ENCODE results near the gene ITGAL. TPM values are rescaled to one million over a fixed set of nuclear protein-coding genes. Genes with fewer than 3 reads are reported as not detected.

ITGAL gene
- total and polyA plus RNA-seq, 2 experiments from 2014 or later, result 0.95 to 3.4 TPM

DNA sequence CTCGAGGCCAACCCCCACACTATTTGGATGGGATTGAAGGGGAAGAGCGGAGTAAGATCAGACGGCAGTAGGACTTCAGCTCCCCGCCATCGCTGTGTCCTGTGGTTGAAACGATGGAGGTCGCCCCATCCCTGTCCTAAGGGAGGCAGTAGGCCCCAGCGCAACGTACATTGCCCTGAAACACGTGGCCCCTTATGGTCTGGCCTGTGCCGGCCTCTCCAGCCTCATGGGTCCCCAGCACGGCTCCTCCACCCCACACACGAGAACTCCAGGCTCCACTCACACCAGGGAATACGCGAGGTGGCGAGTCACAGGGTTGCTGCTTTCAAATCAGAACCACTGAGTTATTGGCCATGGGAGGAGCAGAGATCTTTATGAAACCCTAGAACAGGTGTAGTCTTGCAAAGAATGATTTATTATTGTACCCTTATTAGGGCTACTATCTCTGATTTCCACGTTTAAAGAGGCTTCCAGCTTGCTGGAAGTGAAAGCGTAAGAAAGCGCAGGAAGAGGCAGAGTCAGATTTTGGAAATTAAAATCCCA, 42.0 kb upstream of the ITGAL start:
- Histone ChIP-seq H3K79me2 (peaks cover 13% of the 10 kb centered on the region), H3K9me3 (ENCODE audit: low read depth) (no peaks in the 10 kb centered on the region), H3K4me1 (ENCODE audit: insufficient read depth) (peaks cover 3% of the 10 kb centered on the region), H3K4me2 (peak overlapping the region; percentile 53), H3K27me3 (no peaks in the 10 kb centered on the region), H3K27ac (peak overlapping the region; percentile 45), H3K36me3 (replicated peaks; ENCODE audit: insufficient read depth, low read depth) (no peaks in the 10 kb centered on the region), H2AFZ (peak overlapping the region; percentile 34), H4K20me1 (ENCODE audit: insufficient read depth, poor library complexity, severe bottlenecking) (no peaks in the 10 kb centered on the region), H3K4me3 (no peak overlapping the region), H3K9me2 (replicated peaks; ENCODE audit: insufficient read depth) (no peaks in the 10 kb centered on the region)
- TF ChIP-seq, protein P1, sequence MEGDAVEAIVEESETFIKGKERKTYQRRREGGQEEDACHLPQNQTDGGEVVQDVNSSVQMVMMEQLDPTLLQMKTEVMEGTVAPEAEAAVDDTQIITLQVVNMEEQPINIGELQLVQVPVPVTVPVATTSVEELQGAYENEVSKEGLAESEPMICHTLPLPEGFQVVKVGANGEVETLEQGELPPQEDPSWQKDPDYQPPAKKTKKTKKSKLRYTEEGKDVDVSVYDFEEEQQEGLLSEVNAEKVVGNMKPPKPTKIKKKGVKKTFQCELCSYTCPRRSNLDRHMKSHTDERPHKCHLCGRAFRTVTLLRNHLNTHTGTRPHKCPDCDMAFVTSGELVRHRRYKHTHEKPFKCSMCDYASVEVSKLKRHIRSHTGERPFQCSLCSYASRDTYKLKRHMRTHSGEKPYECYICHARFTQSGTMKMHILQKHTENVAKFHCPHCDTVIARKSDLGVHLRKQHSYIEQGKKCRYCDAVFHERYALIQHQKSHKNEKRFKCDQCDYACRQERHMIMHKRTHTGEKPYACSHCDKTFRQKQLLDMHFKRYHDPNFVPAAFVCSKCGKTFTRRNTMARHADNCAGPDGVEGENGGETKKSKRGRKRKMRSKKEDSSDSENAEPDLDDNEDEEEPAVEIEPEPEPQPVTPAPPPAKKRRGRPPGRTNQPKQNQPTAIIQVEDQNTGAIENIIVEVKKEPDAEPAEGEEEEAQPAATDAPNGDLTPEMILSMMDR (IDR thresholded peaks at IDR 0.05; ENCODE audit: poor library complexity), result no peak
- TF ChIP-seq EZH2 (IDR thresholded peaks at IDR 0.05; ENCODE audit: borderline replicate concordance), result no peak
- TF ChIP-seq EZH2phosphoT487 (IDR thresholded peaks at IDR 0.05; ENCODE audit: low read depth, severe bottlenecking, unreplicated experiment), result no peak
- DNase-seq (ENCODE audit: low spot score), result no peak
- WGBS (ENCODE audit: low lambda C conversion rate, missing lambda C conversion rate), result 53% methylated on average over 19 of the region's 19 CpGs

- no peak for DNase-seq (ENCODE audit: low spot score)
- WGBS (ENCODE audit: low lambda C conversion rate, missing lambda C conversion rate), result 76% methylated on average over 4 of the region's 4 CpGs
- Histone ChIP-seq H3K36me3 (replicated peaks; ENCODE audit: insufficient read depth, low read depth) (no peaks in the 10 kb centered on the region), H3K27ac (no peak overlapping the region), H3K4me3 (no peak overlapping the region), H3K27me3 (no peaks in the 10 kb centered on the region), H3K4me2 (no peak overlapping the region), H3K9me3 (ENCODE audit: low read depth) (no peaks in the 10 kb centered on the region), H4K20me1 (ENCODE audit: insufficient read depth, poor library complexity, severe bottlenecking) (no peaks in the 10 kb centered on the region), H3K4me1 (ENCODE audit: insufficient read depth) (peaks cover 3% of the 10 kb centered on the region), H3K79me2 (no peaks in the 10 kb centered on the region), H2AFZ (no peak overlapping the region), H3K9me2 (replicated peaks; ENCODE audit: insufficient read depth) (no peaks in the 10 kb centered on the region)
- TF ChIP-seq EZH2phosphoT487 (IDR thresholded peaks at IDR 0.05; ENCODE audit: low read depth, severe bottlenecking, unreplicated experiment), result no peak
- TF ChIP-seq, protein P1 (IDR thresholded peaks at IDR 0.05; ENCODE audit: poor library complexity), result no peak
- TF ChIP-seq EZH2 (IDR thresholded peaks at IDR 0.05; ENCODE audit: borderline replicate concordance), result no peak
These were observed 37.7 kb upstream of the ITGAL start for GRCh38 chr16:30434852-30435251.

GRCh38 chr16:30437511-30438046, 35.0 kb upstream of the ITGAL start:
- H3K4me3 ChIP-seq, result no peak overlapping the region
- H3K9me3 ChIP-seq (ENCODE audit: low read depth), result no peaks in the 10 kb centered on the region
- no peaks in the 10 kb centered on the region for H3K36me3 ChIP-seq (replicated peaks; ENCODE audit: insufficient read depth, low read depth)
- TF ChIP-seq EZH2 (IDR thresholded peaks at IDR 0.05; ENCODE audit: borderline replicate concordance), result no peak
- TF ChIP-seq, protein P1 (IDR thresholded peaks at IDR 0.05; ENCODE audit: poor library complexity), result no peak
- TF ChIP-seq EZH2phosphoT487 (IDR thresholded peaks at IDR 0.05; ENCODE audit: low read depth, severe bottlenecking, unreplicated experiment), result no peak
- peak; percentile 43 for DNase-seq (ENCODE audit: low spot score)
- H3K4me2 ChIP-seq, result no peak overlapping the region
- no peaks in the 10 kb centered on the region for H3K79me2 ChIP-seq
- H3K27me3 ChIP-seq, result no peaks in the 10 kb centered on the region
- 49% methylated on average over 3 of the region's 3 CpGs for WGBS (ENCODE audit: low lambda C conversion rate, missing lambda C conversion rate)
- H2AFZ ChIP-seq, result no peak overlapping the region
- H4K20me1 ChIP-seq (ENCODE audit: insufficient read depth, poor library complexity, severe bottlenecking), result no peaks in the 10 kb centered on the region
- H3K4me1 ChIP-seq (ENCODE audit: insufficient read depth), result no peaks in the 10 kb centered on the region
- H3K27ac ChIP-seq, result peak overlapping the region; percentile 25
- no peaks in the 10 kb centered on the region for H3K9me2 ChIP-seq (replicated peaks; ENCODE audit: insufficient read depth)

Measured in hepatocyte (in vitro differentiated cells).